SK-N-SH (cell line): ENCODE measurements around the gene GORASP1.

Experiments
- EP300 ChIP-seq, 2 experiments: IDR thresholded peaks; 2 replicates each; pipeline versions ENCODE4 v1.4.0 to v1.6.1; 2012; ENCODE audit warnings: borderline replicate concordance in 1 of 2, low read depth in 1 of 2, low read length in 1 of 2
- FOSL2 ChIP-seq: IDR thresholded peaks from 2 replicates; pipeline ENCODE4 v1.4.0; 2012; ENCODE audit warnings: low read depth, mild to moderate bottlenecking, moderate library complexity, borderline replicate concordance
- GABPA ChIP-seq: IDR thresholded peaks from 2 replicates; pipeline ENCODE4 v1.4.0; 2012; ENCODE audit warnings: low read depth, mild to moderate bottlenecking
- GATA2 ChIP-seq: sonication (generic); formaldehyde crosslinking; IDR thresholded peaks from 2 replicates; pipeline ENCODE4 v1.5.0; 2020; ENCODE audit warnings: mild to moderate bottlenecking, missing genetic modification reagents
- MXI1 ChIP-seq: IDR thresholded peaks from 2 replicates; pipeline ENCODE4 v1.6.1; 2012; ENCODE audit warnings: mild to moderate bottlenecking, low read depth, low read length, improper control_type of control experiment
- NRF1 ChIP-seq: IDR thresholded peaks from 2 replicates; pipeline ENCODE4 v1.6.1; 2012; ENCODE audit warnings: low read depth, mild to moderate bottlenecking, low read length
- RAD21 ChIP-seq: IDR thresholded peaks from 2 replicates; pipeline ENCODE4 v1.6.1; 2012; ENCODE audit warnings: mild to moderate bottlenecking, low read length
- RCOR1 ChIP-seq: fragments of 150-350 bp; IDR thresholded peaks from 2 replicates; pipeline ENCODE4 v1.6.1; 2017; ENCODE audit warnings: antibody characterized with exemption, low read length
- RFX5 ChIP-seq: IDR thresholded peaks from 2 replicates; pipeline ENCODE4 v1.6.1; 2012; ENCODE audit warnings: mild to moderate bottlenecking, improper control_type of control experiment, low read length
- RXRA ChIP-seq: IDR thresholded peaks from 2 replicates; pipeline ENCODE4 v1.4.0; 2012; ENCODE audit warnings: low read depth, mild to moderate bottlenecking, borderline replicate concordance
- TAF1 ChIP-seq: IDR thresholded peaks from 2 replicates; pipeline ENCODE4 v1.6.1; 2012; ENCODE audit warnings: low read depth, mild to moderate bottlenecking, low read length, moderate library complexity, borderline replicate concordance
- YY1 ChIP-seq: IDR thresholded peaks from 2 replicates; pipeline ENCODE4 v1.4.0; 2012; ENCODE audit warnings: low read depth, mild to moderate bottlenecking
- TF ChIP-seq, protein P1 (sequence below): fragments of 200-600 bp; sonication (generic); IDR thresholded peaks from 2 replicates; pipeline ENCODE4 v1.6.1; 2017; ENCODE audit warnings: antibody characterized with exemption, mild to moderate bottlenecking, moderate library complexity
- TF ChIP-seq, protein P2 (sequence below): fragments of 150-350 bp; IDR thresholded peaks from 2 replicates; pipeline ENCODE4 v1.6.1; 2017; ENCODE audit warnings: antibody characterized with exemption, low read length, low read depth, borderline replicate concordance

DNA sequence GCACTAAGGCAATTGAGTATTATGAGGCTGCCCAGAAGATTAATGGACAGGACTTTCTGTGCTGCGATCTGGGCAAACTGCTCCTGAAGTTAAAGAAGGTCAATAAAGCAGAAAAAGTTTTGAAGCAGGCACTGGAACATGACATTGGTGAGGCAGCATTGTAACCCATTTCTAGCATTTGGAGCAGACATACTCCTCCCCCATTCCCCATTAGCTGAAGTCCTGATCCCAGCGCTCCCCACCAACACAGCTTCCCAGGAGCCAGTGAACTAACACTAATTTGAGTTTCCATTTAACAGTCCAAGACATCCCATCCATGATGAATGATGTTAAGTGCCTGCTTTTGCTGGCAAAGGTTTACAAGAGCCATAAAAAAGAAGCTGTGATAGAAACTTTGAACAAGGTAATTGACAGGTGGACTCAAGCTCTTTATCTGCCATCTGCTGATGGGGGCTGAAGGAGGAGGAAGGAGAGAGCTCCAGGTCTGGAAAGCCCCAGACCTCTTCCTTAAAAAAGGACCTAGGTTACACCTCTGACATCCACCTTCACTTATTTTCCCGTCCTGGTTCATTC lies 23.4 kb upstream of the GORASP1 start:
- TF ChIP-seq, protein P1, sequence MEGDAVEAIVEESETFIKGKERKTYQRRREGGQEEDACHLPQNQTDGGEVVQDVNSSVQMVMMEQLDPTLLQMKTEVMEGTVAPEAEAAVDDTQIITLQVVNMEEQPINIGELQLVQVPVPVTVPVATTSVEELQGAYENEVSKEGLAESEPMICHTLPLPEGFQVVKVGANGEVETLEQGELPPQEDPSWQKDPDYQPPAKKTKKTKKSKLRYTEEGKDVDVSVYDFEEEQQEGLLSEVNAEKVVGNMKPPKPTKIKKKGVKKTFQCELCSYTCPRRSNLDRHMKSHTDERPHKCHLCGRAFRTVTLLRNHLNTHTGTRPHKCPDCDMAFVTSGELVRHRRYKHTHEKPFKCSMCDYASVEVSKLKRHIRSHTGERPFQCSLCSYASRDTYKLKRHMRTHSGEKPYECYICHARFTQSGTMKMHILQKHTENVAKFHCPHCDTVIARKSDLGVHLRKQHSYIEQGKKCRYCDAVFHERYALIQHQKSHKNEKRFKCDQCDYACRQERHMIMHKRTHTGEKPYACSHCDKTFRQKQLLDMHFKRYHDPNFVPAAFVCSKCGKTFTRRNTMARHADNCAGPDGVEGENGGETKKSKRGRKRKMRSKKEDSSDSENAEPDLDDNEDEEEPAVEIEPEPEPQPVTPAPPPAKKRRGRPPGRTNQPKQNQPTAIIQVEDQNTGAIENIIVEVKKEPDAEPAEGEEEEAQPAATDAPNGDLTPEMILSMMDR: no peak
- TF ChIP-seq MXI1 (no peak), TAF1 (no peak), FOSL2 (no peak), RAD21 (no peak), GATA2 (CRISPR knock-in tag) (no peak), RXRA (no peak), YY1 (no peak), NRF1 (no peak), RCOR1 (no peak), GABPA (no peak), RFX5 (no peak), EP300 (IDR thresholded peaks at IDR 0.05; ENCODE audit: borderline replicate concordance in 1 of 2, low read depth in 1 of 2, low read length in 1 of 2) (no peak)
- TF ChIP-seq, protein P2, sequence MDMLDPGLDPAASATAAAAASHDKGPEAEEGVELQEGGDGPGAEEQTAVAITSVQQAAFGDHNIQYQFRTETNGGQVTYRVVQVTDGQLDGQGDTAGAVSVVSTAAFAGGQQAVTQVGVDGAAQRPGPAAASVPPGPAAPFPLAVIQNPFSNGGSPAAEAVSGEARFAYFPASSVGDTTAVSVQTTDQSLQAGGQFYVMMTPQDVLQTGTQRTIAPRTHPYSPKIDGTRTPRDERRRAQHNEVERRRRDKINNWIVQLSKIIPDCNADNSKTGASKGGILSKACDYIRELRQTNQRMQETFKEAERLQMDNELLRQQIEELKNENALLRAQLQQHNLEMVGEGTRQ: no peak
